Duodenal mucosa (tissue), 2 donors: ENCODE results near the gene CLN5.
"Not testable (repeated sequence)": the region's sequence is repeated elsewhere in the genome, so short reads cannot be mapped to it uniquely, and the experiment has no call there.

Experiments used
- H3K27ac ChIP-seq: one replicate; pipeline ENCODE4 v1.7.0; 2013; ENCODE audit warnings: low read depth, low read length
- H3K27me3 ChIP-seq, 2 donors: one replicate each; pipeline ENCODE4 v1.7.0; 2013; ENCODE audit warnings: low read length in 2 of 2, control low read depth in 1 of 2; ENCODE audit not compliant: insufficient read depth in 2 of 2, control insufficient read depth in 1 of 2
- H3K36me3 ChIP-seq, 2 donors: one replicate each; pipeline ENCODE4 v1.7.0; 2013; ENCODE audit warnings: low read length in 2 of 2, control low read depth in 1 of 2; ENCODE audit not compliant: insufficient read depth in 2 of 2, control insufficient read depth in 1 of 2
- H3K4me1 ChIP-seq, 2 donors: one replicate each; pipeline ENCODE4 v1.7.0; 2013; ENCODE audit warnings: low read length in 2 of 2, control low read depth in 1 of 2; ENCODE audit not compliant: insufficient read depth in 2 of 2, control insufficient read depth in 1 of 2
- H3K4me3 ChIP-seq, 2 donors: one replicate each; pipeline ENCODE4 v1.7.0; 2013; ENCODE audit warnings: low read length in 2 of 2, low read depth in 1 of 2
- H3K9ac ChIP-seq, 2 donors: one replicate each; pipeline ENCODE4 v1.7.0; 2013; ENCODE audit warnings: low read length in 2 of 2, low read depth in 1 of 2
- H3K9me3 ChIP-seq, 2 donors: one replicate each; pipeline ENCODE4 v1.7.0; 2013; ENCODE audit warnings: low read length in 2 of 2, control low read depth in 1 of 2; ENCODE audit not compliant: control insufficient read depth in 1 of 2

CLN5 gene

DNA sequence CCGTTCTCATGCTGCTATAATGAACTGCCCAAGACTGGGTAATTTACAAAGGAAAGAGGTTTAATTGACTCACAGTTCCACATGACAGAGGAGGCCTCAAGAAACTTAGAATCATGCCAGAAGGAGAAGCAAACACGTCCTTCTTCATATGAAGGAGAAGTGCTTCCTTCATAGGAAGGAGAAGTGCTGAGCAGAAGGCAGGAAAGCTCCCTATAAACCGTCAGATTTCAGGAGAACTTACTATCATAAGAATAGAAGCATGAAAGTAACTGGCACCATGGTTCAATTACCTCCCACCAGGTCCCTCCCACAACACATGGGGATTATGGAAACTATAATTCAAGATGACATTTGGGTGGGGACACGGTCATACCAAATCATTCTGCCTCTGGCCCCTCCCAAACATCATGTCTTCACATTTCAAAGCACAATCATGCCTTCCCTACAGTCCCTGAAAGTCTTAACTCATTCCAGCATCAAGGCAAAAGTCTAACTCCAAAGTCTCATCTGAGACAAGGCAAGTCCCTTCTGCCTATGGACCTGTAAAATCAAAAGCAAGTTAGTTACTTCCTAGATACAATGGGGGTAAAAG lies 32.9 kb upstream of the CLN5 start:
- Histone ChIP-seq H3K36me3 (no peaks in the 10 kb centered on the region), H3K9me3 (peaks cover 9 to 11% of the 10 kb centered on the region in 2 donors), H3K4me3 (no peak overlapping the region), H3K27ac (no peak overlapping the region), H3K27me3 (no peaks in the 10 kb centered on the region), H3K9ac (no peak overlapping the region), H3K4me1 (no peaks in the 10 kb centered on the region)

DNA sequence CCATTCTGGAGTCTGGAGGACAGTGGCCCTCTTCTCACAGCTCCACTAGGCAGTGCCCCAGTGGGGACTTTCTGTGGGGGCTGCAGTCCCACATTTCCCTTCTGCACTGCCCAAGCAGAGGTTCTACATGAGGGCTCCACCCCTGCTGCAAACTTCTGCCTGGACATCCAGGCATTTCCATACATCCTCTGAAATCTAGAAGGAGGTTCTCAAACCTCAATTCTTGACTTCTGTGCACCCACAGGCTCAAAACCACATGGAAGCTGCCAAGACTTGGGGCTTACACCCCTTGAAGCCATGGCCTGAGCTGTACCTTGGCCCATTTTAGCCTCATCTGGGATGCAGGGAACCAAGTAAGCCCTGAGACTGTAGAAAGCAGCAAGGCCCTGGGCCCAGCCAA lies 32.1 kb upstream of the CLN5 start:
- H3K4me1 ChIP-seq, H3K9ac ChIP-seq, H3K27ac ChIP-seq, H3K27me3 ChIP-seq, H3K4me3 ChIP-seq, H3K36me3 ChIP-seq: not testable (repeated sequence)
- peaks cover 9 to 11% of the 10 kb centered on the region in 2 donors for H3K9me3 ChIP-seq

DNA sequence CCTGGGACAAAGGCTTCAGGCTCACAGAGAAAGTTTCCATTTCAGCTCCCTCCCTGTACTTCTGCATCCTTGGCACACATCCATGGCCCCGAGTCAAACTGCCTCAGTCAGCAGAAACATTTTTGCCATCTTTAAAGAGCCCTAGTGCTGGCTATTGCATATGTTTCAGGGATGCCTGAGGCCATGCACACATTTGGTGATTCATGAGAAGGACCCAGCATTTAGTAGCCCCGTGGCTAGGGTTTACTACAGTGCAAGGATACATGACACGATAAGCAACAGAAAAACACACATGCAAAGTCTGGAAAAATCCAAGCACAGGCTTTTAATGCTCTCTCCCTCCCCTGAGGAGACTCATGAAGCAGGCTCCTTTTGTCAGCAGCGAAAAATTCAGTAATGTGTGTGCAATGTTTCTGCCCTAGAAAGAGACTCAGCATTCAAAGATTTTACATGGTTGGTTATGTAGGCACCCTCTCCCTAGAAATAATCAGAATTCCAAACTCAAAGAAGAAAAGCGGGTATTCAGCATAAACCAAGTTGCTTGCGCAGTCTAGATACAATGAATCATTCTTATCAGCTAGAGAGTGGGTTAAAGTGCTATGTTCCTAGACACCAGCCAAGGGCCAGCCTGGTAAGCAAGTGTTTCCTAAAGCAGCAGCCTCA lies 26.0 kb upstream of the CLN5 start:
- no peak overlapping the region for H3K4me3 ChIP-seq
- no peaks in the 10 kb centered on the region for H3K27me3 ChIP-seq
- H3K36me3 ChIP-seq: no peaks in the 10 kb centered on the region
- H3K9ac ChIP-seq: no peak overlapping the region
- H3K9me3 ChIP-seq: peaks cover 0 to 1% of the 10 kb centered on the region in 2 donors
- no peaks in the 10 kb centered on the region for H3K4me1 ChIP-seq
- H3K27ac ChIP-seq: no peak overlapping the region

DNA sequence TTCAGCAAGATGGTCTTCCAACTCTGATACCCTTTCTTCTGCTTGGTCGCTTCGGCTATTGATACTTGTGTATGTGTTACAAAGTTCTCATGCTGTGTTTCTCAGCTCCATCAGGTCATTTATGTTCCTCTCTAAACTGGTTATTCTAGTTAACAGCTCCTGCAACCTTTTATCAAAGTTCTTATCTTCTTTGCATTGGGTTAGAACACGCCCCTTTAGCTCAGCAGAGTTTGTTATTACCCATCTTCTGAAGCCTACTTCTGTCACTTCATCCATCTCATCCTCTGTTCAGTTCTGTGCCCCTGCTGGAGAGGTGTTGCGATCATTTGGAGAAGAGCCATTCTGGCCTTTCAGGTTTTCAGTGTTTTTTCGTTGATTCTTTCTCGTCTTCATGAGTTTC lies 24.9 kb upstream of the CLN5 start:
- H3K4me1 ChIP-seq: no peaks in the 10 kb centered on the region
- no peak overlapping the region for H3K4me3 ChIP-seq
- H3K27me3 ChIP-seq: no peaks in the 10 kb centered on the region
- H3K9ac ChIP-seq: no peak overlapping the region
- H3K9me3 ChIP-seq: no peaks in the 10 kb centered on the region
- no peaks in the 10 kb centered on the region for H3K36me3 ChIP-seq
- no peak overlapping the region for H3K27ac ChIP-seq

DNA sequence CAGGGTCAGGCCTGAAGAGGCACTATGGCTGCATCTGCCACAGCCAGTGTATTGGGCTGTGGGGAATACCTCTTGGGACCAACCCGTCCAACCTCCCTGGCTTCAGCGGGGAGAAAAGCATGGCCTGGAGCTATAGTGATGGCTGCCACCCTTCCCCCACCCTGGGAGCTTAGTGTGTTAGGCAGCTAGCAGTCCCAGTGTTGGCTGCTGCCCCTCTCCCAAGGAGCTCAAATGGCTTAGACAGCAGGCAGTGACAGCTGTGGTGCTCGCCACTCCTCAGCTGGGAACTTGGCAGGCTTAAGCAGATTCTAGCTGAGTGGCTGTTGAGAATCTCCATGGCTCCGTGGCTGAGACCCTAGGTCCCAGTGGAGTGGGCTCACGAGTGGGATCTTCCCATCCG lies 23.8 kb upstream of the CLN5 start:
- Histone ChIP-seq H3K4me3 (no peak overlapping the region), H3K9ac (no peak overlapping the region), H3K27ac (no peak overlapping the region), H3K27me3 (no peaks in the 10 kb centered on the region), H3K36me3 (no peaks in the 10 kb centered on the region), H3K9me3 (no peaks in the 10 kb centered on the region), H3K4me1 (no peaks in the 10 kb centered on the region)

DNA sequence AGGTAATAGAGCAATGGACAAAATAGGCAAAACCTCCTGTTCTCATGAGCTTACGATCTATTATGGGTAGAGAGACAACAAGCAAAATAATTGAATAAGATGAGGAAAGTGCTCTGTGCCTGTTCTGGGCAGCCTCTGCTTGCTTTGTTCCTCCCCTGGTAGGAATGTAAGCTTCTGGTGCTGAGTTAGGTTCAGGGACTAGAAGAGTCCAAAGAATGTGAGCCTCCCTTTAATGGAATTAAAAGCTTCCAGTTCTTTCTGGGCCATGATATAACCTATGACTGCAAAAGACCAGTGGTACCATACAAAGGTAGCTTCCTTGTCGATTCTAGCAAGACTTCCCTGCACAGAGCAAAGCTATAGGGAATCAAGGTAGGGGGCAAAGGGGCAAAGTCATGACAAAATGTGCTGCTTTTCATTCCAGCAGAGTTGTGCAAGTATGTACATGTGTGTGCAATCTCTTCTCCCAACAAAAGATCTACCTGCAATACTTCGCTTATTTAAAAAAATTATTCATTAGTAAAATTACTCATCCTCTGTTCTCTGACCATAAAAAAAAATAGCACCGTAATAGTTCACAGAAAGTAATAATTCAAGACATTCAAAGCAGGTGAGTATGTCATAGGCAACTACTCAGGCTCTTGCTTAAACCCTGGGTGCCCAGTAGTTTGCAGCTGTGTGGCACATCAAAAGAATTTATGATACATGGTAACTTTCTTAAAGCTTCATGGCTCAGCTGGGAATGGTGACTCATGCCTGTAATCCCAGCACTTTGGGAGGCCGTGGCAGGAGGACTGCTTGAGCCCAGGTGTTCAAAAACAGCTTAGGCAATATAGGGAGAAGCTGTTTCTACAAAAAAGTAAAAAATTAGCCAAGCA lies 22.2 kb upstream of the CLN5 start:
- Histone ChIP-seq H3K9ac (no peak overlapping the region), H3K27me3 (no peaks in the 10 kb centered on the region), H3K36me3 (no peaks in the 10 kb centered on the region), H3K27ac (no peak overlapping the region), H3K4me3 (no peak overlapping the region), H3K9me3 (no peaks in the 10 kb centered on the region), H3K4me1 (no peaks in the 10 kb centered on the region)

DNA sequence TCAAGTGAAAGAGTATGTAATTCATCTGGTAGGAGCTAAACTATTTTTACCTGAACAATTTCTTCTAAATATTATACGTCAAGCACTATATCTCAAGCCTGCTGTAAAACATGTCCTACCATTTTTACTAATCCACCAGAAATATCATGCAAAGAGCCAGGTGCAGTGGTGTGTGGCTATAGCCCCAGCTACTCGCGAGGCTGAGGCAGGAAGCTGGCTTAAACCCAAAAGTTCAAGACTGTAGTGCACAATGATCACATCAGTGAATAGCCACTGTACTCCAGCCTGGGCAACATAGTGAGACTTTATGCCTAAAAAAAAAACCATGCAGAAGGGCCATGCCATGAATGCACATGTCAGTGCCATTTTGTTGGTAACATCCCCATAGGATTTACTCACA lies 20.7 kb upstream of the CLN5 start:
- Histone ChIP-seq H3K4me1 (no peaks in the 10 kb centered on the region), H3K27me3 (peaks cover 0 to 5% of the 10 kb centered on the region in 2 donors), H3K4me3 (no peak overlapping the region), H3K36me3 (no peaks in the 10 kb centered on the region), H3K9me3 (no peaks in the 10 kb centered on the region), H3K9ac (no peak overlapping the region), H3K27ac (no peak overlapping the region)

DNA sequence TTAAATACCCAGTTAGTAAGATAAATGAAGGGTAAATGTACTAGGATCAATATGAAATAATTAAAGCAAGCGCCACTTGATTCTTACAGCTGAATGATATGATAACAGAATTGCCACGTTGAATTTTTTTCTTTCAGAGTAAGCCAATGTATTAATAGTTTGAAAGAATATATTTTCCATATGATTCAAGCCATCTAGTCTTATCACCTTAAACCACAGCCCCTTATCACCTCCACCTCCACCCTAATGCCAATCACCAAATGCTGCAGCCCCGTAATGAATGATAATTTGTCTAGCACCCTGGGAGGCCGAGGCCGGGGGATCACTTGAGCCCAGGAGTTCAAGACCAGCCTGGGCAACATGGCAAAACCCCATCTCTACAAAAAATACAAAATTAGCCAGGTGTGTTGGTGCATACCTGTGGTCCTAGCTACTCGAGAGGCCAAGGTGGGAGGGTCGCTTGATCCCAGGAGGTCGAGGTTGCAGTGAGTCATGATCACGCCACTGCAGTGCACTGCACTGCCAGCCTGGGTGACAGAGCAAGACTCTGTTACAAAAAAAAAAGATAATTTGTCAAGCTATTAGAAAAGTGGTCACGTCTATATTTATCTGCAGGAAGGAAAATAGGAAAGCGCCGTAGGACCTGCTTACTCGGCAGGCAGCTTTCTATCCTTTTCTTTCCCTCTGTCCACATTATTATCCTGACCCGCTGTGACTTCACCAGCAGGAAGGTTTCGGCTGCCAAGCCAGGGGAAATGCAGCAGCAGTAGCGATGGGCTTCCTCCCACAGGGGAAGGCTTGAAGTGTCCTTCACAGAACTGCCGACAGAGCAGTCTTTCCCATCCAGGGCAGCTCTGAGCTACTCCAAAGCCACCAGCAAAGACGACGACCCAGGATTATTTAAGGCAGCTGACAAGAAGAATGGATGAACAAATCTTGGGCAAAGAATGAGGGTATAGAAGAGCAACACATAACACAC lies 19.7 kb upstream of the CLN5 start:
- Histone ChIP-seq H3K4me3 (no peak overlapping the region), H3K27ac (no peak overlapping the region), H3K9ac (no peak overlapping the region), H3K9me3 (no peaks in the 10 kb centered on the region), H3K27me3 (peaks cover 0 to 9% of the 10 kb centered on the region in 2 donors), H3K36me3 (no peaks in the 10 kb centered on the region), H3K4me1 (no peaks in the 10 kb centered on the region)

DNA sequence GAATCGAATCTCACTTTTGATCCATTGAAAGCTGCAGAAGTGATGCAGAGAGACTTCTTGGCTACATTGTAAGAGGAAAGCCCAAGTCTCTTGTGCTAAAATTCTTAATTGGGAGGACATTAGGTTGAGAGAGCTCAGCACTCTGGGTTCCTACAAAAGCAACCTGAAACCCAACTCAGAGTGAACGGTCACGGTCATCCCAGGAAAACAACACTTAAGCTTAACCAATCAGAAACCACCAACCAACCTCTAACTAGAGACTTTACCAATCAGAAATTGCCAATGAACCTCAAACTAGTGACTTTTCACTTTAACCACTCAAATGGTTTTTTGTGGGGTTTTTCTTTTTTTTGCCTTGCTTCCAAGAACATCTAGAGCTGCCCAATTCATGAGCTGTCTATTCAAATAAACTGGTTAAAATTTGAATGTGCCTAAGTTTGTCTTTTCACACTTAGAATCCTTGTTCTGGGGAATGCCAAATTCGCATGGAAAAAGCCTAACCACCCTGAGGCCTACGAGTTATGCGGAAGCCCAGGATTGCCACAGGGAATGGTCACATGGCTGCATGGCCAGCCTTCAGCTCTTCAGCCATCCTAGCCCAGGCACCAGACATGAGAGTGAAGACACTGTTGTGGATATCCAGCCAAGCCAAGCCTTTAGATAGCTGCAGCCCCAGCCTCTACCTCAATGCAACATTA lies 17.8 kb upstream of the CLN5 start:
- H3K36me3 ChIP-seq: no peaks in the 10 kb centered on the region
- peaks cover 0 to 19% of the 10 kb centered on the region in 2 donors for H3K27me3 ChIP-seq
- H3K9ac ChIP-seq: no peak overlapping the region
- H3K4me3 ChIP-seq: no peak overlapping the region
- H3K9me3 ChIP-seq: no peaks in the 10 kb centered on the region
- H3K4me1 ChIP-seq: no peaks in the 10 kb centered on the region
- H3K27ac ChIP-seq: no peak overlapping the region
